GM21367 (cell line): ENCODE results near the gene RPN2.

Experiments
- ATAC-seq: cut with Tn5 transposase; IDR thresholded peaks from one replicate; pipeline ENCODE4 v1.9.1; 2021; ENCODE audit not compliant: unreplicated experiment

RPN2 gene

GRCh38 chr20:37238935-37239451 is 59.9 kb downstream of the RPN2 start:
- ATAC-seq: no peak

GRCh38 chr20:37240337-37241067 is 61.4 kb downstream of the RPN2 start:
- ATAC-seq: no peak

- ATAC-seq: no peak
Measured at GRCh38 chr20:37242503-37242902, 63.4 kb downstream of the RPN2 start.

GRCh38 chr20:37243076-37243936 is 64.2 kb downstream of the RPN2 start:
- no peak for ATAC-seq

GRCh38 chr20:37243937-37244571 is 64.9 kb downstream of the RPN2 start:
- ATAC-seq: no peak

- no peak for ATAC-seq
Measured at GRCh38 chr20:37244572-37244957, 65.4 kb downstream of the RPN2 start.

GRCh38 chr20:37245216-37246150 is 66.4 kb downstream of the RPN2 start:
- no peak for ATAC-seq

- ATAC-seq: no peak
Measured at GRCh38 chr20:37246736-37247135, 67.6 kb downstream of the RPN2 start.

- no peak for ATAC-seq
Measured at GRCh38 chr20:37247547-37247946, 68.4 kb downstream of the RPN2 start.

- no peak for ATAC-seq
Measured at GRCh38 chr20:37249304-37249703, 70.2 kb downstream of the RPN2 start.

- ATAC-seq: no peak
Measured at GRCh38 chr20:37251825-37252477, 72.8 kb downstream of the RPN2 start.

- no peak for ATAC-seq
Measured at GRCh38 chr20:37253087-37253486, 74.0 kb downstream of the RPN2 start.

GRCh38 chr20:37254114-37254878 is 75.2 kb downstream of the RPN2 start:
- ATAC-seq: no peak

GRCh38 chr20:37256286-37256685 is 77.2 kb downstream of the RPN2 start:
- ATAC-seq: no peak

- ATAC-seq: no peak
Measured at GRCh38 chr20:37257530-37257929, 78.4 kb downstream of the RPN2 start.

GRCh38 chr20:37257988-37258387 is 78.9 kb downstream of the RPN2 start:
- ATAC-seq: no peak

- ATAC-seq: no peak
Measured at GRCh38 chr20:37259031-37259430, 79.9 kb downstream of the RPN2 start.

GRCh38 chr20:37259865-37260264 is 80.7 kb downstream of the RPN2 start:
- no peak for ATAC-seq

- ATAC-seq: no peak
Measured at GRCh38 chr20:37260923-37261322, 81.8 kb downstream of the RPN2 start.
